NT2/D1 (cell line): ENCODE results near the gene LRMDA.

Source experiments
- SUZ12 ChIP-seq: IDR thresholded peaks from 2 replicates; pipeline ENCODE4 v1.6.1; 2011; ENCODE audit not compliant: insufficient read length, insufficient read depth; ENCODE audit errors: extremely low read depth
- YY1 ChIP-seq: IDR thresholded peaks from 2 replicates; pipeline ENCODE4 v1.6.1; 2011; ENCODE audit not compliant: insufficient read length, insufficient read depth
- ZNF274 ChIP-seq: IDR thresholded peaks from 2 replicates; pipeline ENCODE4 v1.6.1; 2011; ENCODE audit warnings: mild to moderate bottlenecking, low read depth, low read length

- no peak for TF ChIP-seq YY1
- TF ChIP-seq ZNF274 = no peak
- no peak for TF ChIP-seq SUZ12
These were observed 31.2 kb upstream of the LRMDA start for GRCh38 chr10:75400163-75400770.
